B cell (primary cell): ENCODE data around the gene ASIC3. TPM values are rescaled to one million over a fixed set of nuclear protein-coding genes. Genes with fewer than 3 reads are reported as not detected.

Experiments
- ATAC-seq: fragments of 200-7000 bp; cut with Tn5 transposase; one replicate; pipeline ENCODE4 v1.10.0; 2021; ENCODE audit warnings: low read depth, mild to moderate bottlenecking, moderate number of reproducible peaks, moderate library complexity
- CTCF ChIA-PET: fragments of 350-600 bp; sonication (Branson Sonifier 250); formaldehyde crosslinking; loops from one replicate; lab custom pipeline; 2021; ENCODE audit warnings: antibody characterized with exemption, inconsistent platforms; lab: Charles Lee
- POLR2A ChIA-PET: fragments of 350-600 bp; sonication (Branson Sonifier 250); formaldehyde crosslinking; loops from one replicate; lab custom pipeline; 2021; ENCODE audit warnings: antibody characterized with exemption; lab: Charles Lee
- DNase-seq: peaks from one replicate; pipeline ENCODE4 v3.0.0; 2013
- H2AFZ ChIP-seq: 2 replicates; pipeline ENCODE4 v1.6.1; 2012; ENCODE audit warnings: mild to moderate bottlenecking, low read depth, low read length; ENCODE audit not compliant: insufficient read depth, poor library complexity, severe bottlenecking
- H3K27ac ChIP-seq, 2 donors: 1 replicate in 1 of 2; 2 replicates in 1 of 2; pipeline ENCODE4 v1.5.1; 2012 to 2013; ENCODE audit warnings: low read length in 2 of 2, mild to moderate bottlenecking in 2 of 2, moderate library complexity in 1 of 2
- H3K27me3 ChIP-seq, 4 experiments: fragments of 200-600 bp in 1 of 4; sonication (generic) in 1 of 4; replicated peaks in 1 of 4; 1 replicate in 2 of 4; 2 replicates in 2 of 4; pipeline versions ENCODE4 v1.6.1 to v1.7.0; 2013 to 2016; ENCODE audit warnings: low read length in 3 of 4, mild to moderate bottlenecking in 2 of 4, mixed read lengths in 1 of 4, moderate library complexity in 1 of 4; ENCODE audit not compliant: insufficient read depth in 4 of 4, control insufficient read depth in 3 of 4; ENCODE audit errors: control extremely low read depth in 1 of 4
- H3K36me3 ChIP-seq, 2 experiments: replicated peaks in 1 of 2; 1 replicate in 1 of 2; 2 replicates in 1 of 2; pipeline versions ENCODE4 v1.6.1 to v1.7.1; 2013; ENCODE audit warnings: low read length in 1 of 2; ENCODE audit not compliant: insufficient read depth in 2 of 2, control insufficient read depth in 1 of 2; ENCODE audit errors: control extremely low read depth in 1 of 2, extremely low read depth in 1 of 2
- H3K4me1 ChIP-seq, 2 donors: fragments of 200-600 bp in 1 of 2; sonication (generic) in 1 of 2; 1 replicate in 1 of 2; 2 replicates in 1 of 2; pipeline versions ENCODE4 v1.5.1 to v1.6.1; 2013 to 2017; ENCODE audit warnings: low read length in 2 of 2; ENCODE audit not compliant: control insufficient read depth in 2 of 2, insufficient read depth in 2 of 2
- H3K4me2 ChIP-seq: replicated peaks from 2 replicates; pipeline ENCODE3; 2012; ENCODE audit warnings: mild to moderate bottlenecking, low read depth, low read length; ENCODE audit not compliant: poor library complexity, severe bottlenecking
- H3K4me3 ChIP-seq, 5 experiments: fragments of 200-600 bp in 1 of 5; sonication (generic) in 1 of 5; 1 replicate in 3 of 5; 2 replicates in 2 of 5; pipeline versions ENCODE4 v1.5.1 to v1.7.0; 2011 to 2016; ENCODE audit warnings: low read length in 4 of 5, mild to moderate bottlenecking in 4 of 5, low read depth in 2 of 5, control low read depth in 1 of 5, moderate library complexity in 1 of 5; ENCODE audit not compliant: insufficient read depth in 1 of 5; ENCODE audit errors: control extremely low read depth in 1 of 5, extremely low read depth in 1 of 5
- H3K79me2 ChIP-seq: fragments of 200-600 bp; sonication (generic); one replicate; pipeline ENCODE4 v1.6.0; 2016; ENCODE audit warnings: low read length; ENCODE audit not compliant: control insufficient read depth, insufficient read depth
- H3K9ac ChIP-seq: fragments of 200-600 bp; sonication (generic); 2 replicates; pipeline ENCODE4 v1.6.1; 2017; ENCODE audit warnings: mild to moderate bottlenecking, low read length, moderate library complexity
- H3K9me3 ChIP-seq, 3 donors: one replicate each; pipeline versions ENCODE4 v1.6.1 to v1.7.1; 2013; ENCODE audit warnings: low read length in 2 of 3; ENCODE audit not compliant: control insufficient read depth in 2 of 3, insufficient read depth in 1 of 3; ENCODE audit errors: control extremely low read depth in 1 of 3
- H4K20me1 ChIP-seq: 2 replicates; pipeline ENCODE4 v1.6.0; 2012; ENCODE audit warnings: mild to moderate bottlenecking, low read length; ENCODE audit not compliant: insufficient read depth, control insufficient read depth, poor library complexity, severe bottlenecking
- H3K27ac Mint-ChIP-seq: one replicate; pipeline ENCODE4 v1.8.0; 2021; ENCODE audit warnings: mixed read lengths
- H3K27me3 Mint-ChIP-seq: one replicate; pipeline ENCODE4 v1.8.0; 2021; ENCODE audit warnings: mixed read lengths
- H3K4me1 Mint-ChIP-seq: one replicate; pipeline ENCODE4 v1.8.0; 2021; ENCODE audit warnings: mixed read lengths
- H3K4me3 Mint-ChIP-seq: one replicate; pipeline ENCODE4 v1.8.0; 2021; ENCODE audit warnings: mixed read lengths
- H3K9me3 Mint-ChIP-seq: one replicate; pipeline ENCODE4 v1.8.0; 2022; ENCODE audit warnings: mixed read lengths; ENCODE audit not compliant: insufficient read depth
- EZH2 ChIP-seq: IDR thresholded peaks from 2 replicates; pipeline ENCODE4 v1.6.1; 2012; ENCODE audit warnings: borderline replicate concordance, low read depth, mild to moderate bottlenecking, moderate library complexity, low read length; ENCODE audit not compliant: insufficient read depth, poor library complexity, severe bottlenecking
- WGBS: methylation state at CpG from one replicate; pipeline ENCODE4 v1.1.5; 2013; ENCODE audit warnings: missing lambda C conversion rate; ENCODE audit not compliant: insufficient coverage; 5-methylcytosine and 5-hydroxymethylcytosine counted together
- intact Hi-C: fragments of 100-400 bp; cut with micrococcal nuclease; formaldehyde crosslinking; loops from one replicate; pipeline ENCODE4 v1.10.0; 2022
- polyA plus RNA-seq: library from polyadenylated mRNA; depleted of rRNA; stranded (reverse); fragments of >200 nt; gene quantifications from 2 replicates; pipeline ENCODE4 v1.2.3, GENCODE V29; 2012
- total RNA-seq, 2 donors: library from RNA; stranded (reverse); fragments of 120-200 nt in 1 of 2; gene quantifications; 1 replicate in 1 of 2; 2 replicates in 1 of 2; pipeline versions ENCODE4 v1.2.3 to v1.2.4, GENCODE V29; 2013 to 2022
- TF ChIP-seq, protein P1 (sequence below): fragments of 200-600 bp; IDR thresholded peaks from one replicate; pipeline ENCODE4 v1.8.0; 2022; ENCODE audit warnings: antibody characterized with exemption, mild to moderate bottlenecking

The ASIC3 gene
- total and polyA plus RNA-seq, 2 donors (not counting 1 experiment from before 2014, with no cell fraction given), result 4.8 to 5.0 TPM

- Mint-ChIP-seq H3K4me3 (no peak overlapping the region), H3K4me1 (peaks cover 30% of the 10 kb centered on the region), H3K9me3 (no peaks in the 10 kb centered on the region), H3K27ac (no peak overlapping the region), H3K27me3 (no peaks in the 10 kb centered on the region)
- peaks cover 0 to 22% of the 10 kb centered on the region in 2 experiments for H3K36me3 ChIP-seq
- no peak overlapping the region for H3K27ac ChIP-seq
- H4K20me1 ChIP-seq, result peaks cover 32% of the 10 kb centered on the region
- ChIA-PET POLR2A (no interaction called here), CTCF (no interaction called here)
- ATAC-seq (no peak), DNase-seq (no peak)
- H3K4me3 ChIP-seq, result no peak overlapping the region
- no peak overlapping the region for H3K9ac ChIP-seq
- H3K27me3 ChIP-seq, result no peaks in the 10 kb centered on the region
- no peak overlapping the region for H3K4me2 ChIP-seq
- 95% methylated on average over 25 of the region's 43 CpGs for WGBS
- H3K4me1 ChIP-seq, result peaks cover 16 to 30% of the 10 kb centered on the region in 2 donors
- peaks cover 32% of the 10 kb centered on the region for H3K79me2 ChIP-seq
- H2AFZ ChIP-seq, result no peak overlapping the region
- intact Hi-C loops, result no loop called here
- H3K9me3 ChIP-seq, result no peaks in the 10 kb centered on the region
- TF ChIP-seq, protein P1, sequence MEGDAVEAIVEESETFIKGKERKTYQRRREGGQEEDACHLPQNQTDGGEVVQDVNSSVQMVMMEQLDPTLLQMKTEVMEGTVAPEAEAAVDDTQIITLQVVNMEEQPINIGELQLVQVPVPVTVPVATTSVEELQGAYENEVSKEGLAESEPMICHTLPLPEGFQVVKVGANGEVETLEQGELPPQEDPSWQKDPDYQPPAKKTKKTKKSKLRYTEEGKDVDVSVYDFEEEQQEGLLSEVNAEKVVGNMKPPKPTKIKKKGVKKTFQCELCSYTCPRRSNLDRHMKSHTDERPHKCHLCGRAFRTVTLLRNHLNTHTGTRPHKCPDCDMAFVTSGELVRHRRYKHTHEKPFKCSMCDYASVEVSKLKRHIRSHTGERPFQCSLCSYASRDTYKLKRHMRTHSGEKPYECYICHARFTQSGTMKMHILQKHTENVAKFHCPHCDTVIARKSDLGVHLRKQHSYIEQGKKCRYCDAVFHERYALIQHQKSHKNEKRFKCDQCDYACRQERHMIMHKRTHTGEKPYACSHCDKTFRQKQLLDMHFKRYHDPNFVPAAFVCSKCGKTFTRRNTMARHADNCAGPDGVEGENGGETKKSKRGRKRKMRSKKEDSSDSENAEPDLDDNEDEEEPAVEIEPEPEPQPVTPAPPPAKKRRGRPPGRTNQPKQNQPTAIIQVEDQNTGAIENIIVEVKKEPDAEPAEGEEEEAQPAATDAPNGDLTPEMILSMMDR, result no peak
- no peak for TF ChIP-seq EZH2
Observed at GRCh38 chr7:151062399-151063211, 14.3 kb downstream of the ASIC3 start.

DNA sequence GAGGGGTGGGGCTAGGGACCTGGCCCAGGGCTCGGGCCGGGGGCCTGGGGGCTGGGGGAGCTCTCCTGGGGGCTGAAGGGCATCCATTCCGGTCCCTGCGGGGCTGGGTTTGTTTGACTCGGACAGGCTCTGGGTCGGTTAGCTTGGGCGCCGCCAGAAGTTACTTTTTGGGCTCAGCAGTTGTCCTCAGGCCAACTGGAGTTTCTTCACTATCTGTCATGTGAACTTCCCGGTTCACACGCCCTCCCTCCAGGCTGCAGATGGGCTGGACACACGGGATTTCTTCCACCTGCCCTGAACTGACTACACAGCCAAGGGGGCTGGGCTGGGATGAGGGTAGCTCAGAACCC lies 14.9 kb downstream of the ASIC3 start:
- Mint-ChIP-seq H3K4me3 (no peak overlapping the region), H3K27me3 (no peaks in the 10 kb centered on the region), H3K4me1 (peaks cover 27% of the 10 kb centered on the region), H3K27ac (no peak overlapping the region), H3K9me3 (no peaks in the 10 kb centered on the region)
- no peak overlapping the region for H2AFZ ChIP-seq
- DNase-seq (no peak), ATAC-seq (no peak)
- POLR2A ChIA-PET, result no interaction called here
- intact Hi-C loops, result no loop called here
- H3K9ac ChIP-seq, result no peak overlapping the region
- WGBS, result 98% methylated on average over 7 of the region's 11 CpGs
- no peak overlapping the region for H3K4me2 ChIP-seq
- no peak overlapping the region for H3K27ac ChIP-seq
- H4K20me1 ChIP-seq, result peaks cover 32% of the 10 kb centered on the region
- no peak overlapping the region for H3K4me3 ChIP-seq
- H3K36me3 ChIP-seq, result peaks cover 0 to 27% of the 10 kb centered on the region in 2 experiments
- peaks cover 16 to 28% of the 10 kb centered on the region in 2 donors for H3K4me1 ChIP-seq
- no peaks in the 10 kb centered on the region for H3K27me3 ChIP-seq
- TF ChIP-seq, protein P1, result no peak
- no peak for TF ChIP-seq EZH2
- CTCF ChIA-PET, result no interaction called here
- no peaks in the 10 kb centered on the region for H3K9me3 ChIP-seq
- peaks cover 32% of the 10 kb centered on the region for H3K79me2 ChIP-seq
